ENCODE results near the gene FAM110C. TPM values are rescaled to one million over a fixed set of nuclear protein-coding genes. Genes with fewer than 3 reads are reported as not detected.

Gene FAM110C
- total and polyA plus RNA-seq, 4 donors = 4.8 to 18.2 (median 5.0) TPM

GRCh38 chr2:80971-81736 lies 34.8 kb upstream of the FAM110C start:
- Histone ChIP-seq H3K27ac (ENCODE audit: low read depth in 1 of 2, low read length in 2 of 2) (no peak overlapping the region), H3K27me3 (ENCODE audit: control insufficient read depth in 4 of 4, insufficient read depth in 4 of 4, low read length in 3 of 4) (no peaks in the 10 kb centered on the region), H3K4me1 (ENCODE audit: control insufficient read depth in 4 of 4, insufficient read depth in 4 of 4, low read length in 3 of 4) (no peaks in the 10 kb centered on the region), H3K36me3 (ENCODE audit: control insufficient read depth in 4 of 4, insufficient read depth in 3 of 4, low read depth in 1 of 4, low read length in 3 of 4) (no peaks in the 10 kb centered on the region), H3K9me3 (ENCODE audit: control insufficient read depth in 4 of 4, low read length in 3 of 4) (no peaks in the 10 kb centered on the region), H3K9ac (ENCODE audit: low read depth in 1 of 2, low read length in 2 of 2) (no peak overlapping the region), H3K4me3 (ENCODE audit: low read depth in 1 of 3, low read length in 3 of 3) (no peak overlapping the region)
- TF ChIP-seq NR2F2 (IDR thresholded peaks at IDR 0.05) = no peak
- peak; percentile 80 to 82 for TF ChIP-seq RAD21 (IDR thresholded peaks at IDR 0.05)
- no peak for TF ChIP-seq FOXA2 (IDR thresholded peaks at IDR 0.05)
- TF ChIP-seq RXRA (IDR thresholded peaks at IDR 0.05) = no peak
- no peak for TF ChIP-seq MAX (IDR thresholded peaks at IDR 0.05)
- no peak for TF ChIP-seq HNF4A (conservative IDR thresholded peaks at IDR 0.05)
- no peak for TF ChIP-seq TAF1 (conservative IDR thresholded peaks at IDR 0.05)
- no peak for TF ChIP-seq ZBTB33 (IDR thresholded peaks at IDR 0.05)
- no peak for TF ChIP-seq GABPA (IDR thresholded peaks at IDR 0.05 in 1 of 2, conservative IDR thresholded peaks at IDR 0.05 in 1 of 2)
- TF ChIP-seq JUND (IDR thresholded peaks at IDR 0.05) = no peak
- no peak for TF ChIP-seq EGR1 (IDR thresholded peaks at IDR 0.05; ENCODE audit: low read depth in 2 of 2)
- TF ChIP-seq REST (IDR thresholded peaks at IDR 0.05) = peak; percentile 11
- no peak for TF ChIP-seq SP1 (IDR thresholded peaks at IDR 0.05)
- peak; percentile 48 for TF ChIP-seq CTCF (IDR thresholded peaks at IDR 0.05; ENCODE audit: low read depth, low read length, missing input control)
- TF ChIP-seq HNF4G (IDR thresholded peaks at IDR 0.05) = no peak
- no peak for TF ChIP-seq YY1 (IDR thresholded peaks at IDR 0.05)
- TF ChIP-seq FOXA1 (IDR thresholded peaks at IDR 0.05) = no peak
- WGBS = 65% methylated on average over 10 of the region's 10 CpGs
- DNase-seq (ENCODE audit: low spot score) = no peak
